GM21515 (cell line): ENCODE measurements around the gene F2RL2.
"Not testable (repeated sequence)": the region's sequence is repeated elsewhere in the genome, so short reads cannot be mapped to it uniquely, and the experiment has no call there.

ENCODE experiments used
- ATAC-seq: cut with Tn5 transposase; IDR thresholded peaks from one replicate; pipeline ENCODE4 v1.9.1; 2021; ENCODE audit not compliant: unreplicated experiment

Gene F2RL2

GRCh38 chr5:76625087-76625815 is 2.0 kb upstream of the F2RL2 start:
- no peak for ATAC-seq

- no peak for ATAC-seq
Measured at GRCh38 chr5:76622076-76622475, 1.1 kb downstream of the F2RL2 start.

- ATAC-seq: no peak
Measured at GRCh38 chr5:76620166-76620565, 3.0 kb downstream of the F2RL2 start.

- no peak for ATAC-seq
Measured at GRCh38 chr5:76617675-76618074, 5.5 kb downstream of the F2RL2 start.

- ATAC-seq: no peak
Measured at GRCh38 chr5:76617229-76617628, 6.0 kb downstream of the F2RL2 start.

- ATAC-seq: no peak
Measured at GRCh38 chr5:76616206-76616605, 7.0 kb downstream of the F2RL2 start.

GRCh38 chr5:76615759-76616158 is 7.4 kb downstream of the F2RL2 start:
- ATAC-seq: no peak

- no peak for ATAC-seq
Measured at GRCh38 chr5:76612942-76613341, 10.3 kb downstream of the F2RL2 start.

GRCh38 chr5:76610196-76610595 is 13.0 kb downstream of the F2RL2 start:
- ATAC-seq: no peak

- no peak for ATAC-seq
Measured at GRCh38 chr5:76608833-76609232, 14.4 kb downstream of the F2RL2 start.

GRCh38 chr5:76607353-76607871 is 15.8 kb downstream of the F2RL2 start:
- ATAC-seq: no peak

GRCh38 chr5:76606701-76607100 is 16.5 kb downstream of the F2RL2 start:
- no peak for ATAC-seq

GRCh38 chr5:76604838-76605237 is 18.4 kb downstream of the F2RL2 start:
- ATAC-seq: no peak

- ATAC-seq: not testable (repeated sequence)
Measured at GRCh38 chr5:76603991-76604390, 19.2 kb downstream of the F2RL2 start.

GRCh38 chr5:76602094-76602726 is 21.0 kb downstream of the F2RL2 start:
- no peak for ATAC-seq

GRCh38 chr5:76601470-76601869 is 21.7 kb downstream of the F2RL2 start:
- no peak for ATAC-seq

- no peak for ATAC-seq
Measured at GRCh38 chr5:76600716-76601115, 22.5 kb downstream of the F2RL2 start.

- no peak for ATAC-seq
Measured at GRCh38 chr5:76598531-76598930, 24.7 kb downstream of the F2RL2 start.

- ATAC-seq: no peak
Measured at GRCh38 chr5:76595755-76596481, 27.3 kb downstream of the F2RL2 start.

GRCh38 chr5:76594107-76594506 is 29.1 kb downstream of the F2RL2 start:
- ATAC-seq: no peak

- ATAC-seq: no peak
Measured at GRCh38 chr5:76592692-76593091, 30.5 kb downstream of the F2RL2 start.

GRCh38 chr5:76591366-76591765 is 31.8 kb downstream of the F2RL2 start:
- no peak for ATAC-seq
